ELR (cell line): ENCODE measurements around the gene STAT5B.
A peak's percentile ranks its signal among the peaks of the same experiment; 100 is the strongest.
"Not testable (repeated sequence)": the region's sequence is repeated elsewhere in the genome, so short reads cannot be mapped to it uniquely, and the experiment has no call there.

Experiments
- DNase-seq: peaks from one replicate; pipeline ENCODE4 v3.0.0-alpha.2; 2015; ENCODE audit warnings: low read depth

Gene STAT5B

DNA sequence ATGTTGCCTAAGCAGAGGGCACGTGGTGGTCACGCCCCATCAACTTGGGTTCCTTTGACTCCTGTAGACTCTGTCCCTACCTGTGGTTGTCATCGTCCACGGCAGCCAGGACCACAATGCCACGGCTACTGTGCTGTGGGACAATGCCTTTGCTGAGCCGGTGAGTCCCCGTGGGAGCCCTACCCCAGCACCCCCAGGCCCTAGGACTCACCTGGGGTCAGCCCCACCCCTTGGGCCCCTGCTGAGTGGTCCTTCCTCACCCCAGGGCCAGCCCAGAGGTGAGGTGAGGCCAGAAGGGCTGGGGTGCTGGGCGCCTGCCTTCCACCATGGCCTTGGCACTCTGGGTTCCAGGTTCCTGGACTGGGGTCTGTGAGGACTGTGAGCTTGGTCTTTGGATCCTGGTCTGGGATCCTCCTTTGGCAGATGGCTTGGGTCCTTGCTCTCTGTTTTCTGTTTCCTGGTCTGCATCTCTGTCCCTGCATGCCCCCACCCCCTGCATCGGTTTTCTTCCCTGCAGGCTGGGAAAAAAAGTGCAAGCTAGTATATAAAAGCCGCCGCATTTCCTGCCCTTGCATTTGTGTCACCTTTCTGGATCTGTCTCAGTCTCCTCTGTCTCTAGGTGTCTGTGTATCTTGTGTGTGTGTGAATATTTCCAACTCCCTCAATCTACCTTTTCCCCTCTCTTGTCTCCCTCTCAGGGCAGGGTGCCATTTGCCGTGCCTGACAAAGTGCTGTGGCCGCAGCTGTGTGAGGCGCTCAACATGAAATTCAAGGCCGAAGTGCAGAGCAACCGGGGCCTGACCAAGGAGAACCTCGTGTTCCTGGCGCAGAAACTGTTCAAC is 29.6 kb upstream of the STAT5B start:
- DNase-seq, result no peak

DNA sequence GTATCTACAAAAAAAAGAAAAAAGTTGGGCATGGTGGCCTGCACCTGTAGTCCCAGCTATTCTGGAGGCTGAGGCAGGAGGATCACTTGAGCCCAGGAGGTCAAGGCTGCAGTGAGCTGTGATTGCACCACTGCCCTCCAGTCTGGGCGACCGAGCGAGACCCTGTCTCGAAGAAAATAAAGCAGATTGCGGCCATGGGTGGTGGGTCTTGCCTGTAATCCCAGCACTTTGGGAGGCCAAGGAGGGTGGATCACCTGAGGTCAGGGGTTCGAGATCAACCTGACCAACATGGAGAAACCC is 28.8 kb upstream of the STAT5B start:
- DNase-seq, result not testable (repeated sequence)

DNA sequence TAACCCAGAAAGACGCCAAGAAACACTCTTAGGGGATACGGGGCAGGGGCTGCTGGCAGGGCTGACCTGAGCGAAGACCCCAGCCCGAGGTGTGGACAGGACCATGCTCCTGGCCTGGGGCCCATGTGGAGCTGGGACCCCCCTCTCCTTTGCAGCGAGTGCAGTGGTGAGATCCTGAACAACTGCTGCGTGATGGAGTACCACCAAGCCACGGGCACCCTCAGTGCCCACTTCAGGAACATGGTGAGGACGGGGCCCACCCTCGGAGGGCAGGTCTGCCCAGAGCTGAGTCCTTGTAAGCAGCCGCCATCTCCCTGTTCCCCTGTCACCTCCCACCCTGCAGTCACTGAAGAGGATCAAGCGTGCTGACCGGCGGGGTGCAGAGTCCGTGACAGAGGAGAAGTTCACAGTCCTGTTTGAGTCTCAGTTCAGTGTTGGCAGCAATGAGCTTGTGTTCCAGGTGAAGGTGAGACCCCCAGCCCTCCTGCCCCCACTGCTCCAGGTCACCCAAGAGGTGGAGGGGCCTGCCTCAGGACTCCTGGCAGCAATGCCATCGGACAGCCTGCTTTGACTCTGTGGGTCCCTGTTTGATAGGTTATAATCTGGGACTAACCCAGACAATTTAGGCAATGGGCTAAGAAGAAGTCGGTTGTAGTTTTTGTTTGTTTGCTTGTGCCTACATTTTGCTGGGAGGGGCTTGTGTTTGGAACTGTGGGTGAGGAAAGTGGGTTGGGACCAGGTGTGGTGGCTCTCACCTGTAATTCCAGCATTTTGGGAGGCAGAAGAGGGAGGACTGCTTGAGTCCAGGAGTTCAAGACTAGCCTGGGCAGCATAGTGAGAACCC is 28.2 kb upstream of the STAT5B start:
- DNase-seq, result no peak

DNA sequence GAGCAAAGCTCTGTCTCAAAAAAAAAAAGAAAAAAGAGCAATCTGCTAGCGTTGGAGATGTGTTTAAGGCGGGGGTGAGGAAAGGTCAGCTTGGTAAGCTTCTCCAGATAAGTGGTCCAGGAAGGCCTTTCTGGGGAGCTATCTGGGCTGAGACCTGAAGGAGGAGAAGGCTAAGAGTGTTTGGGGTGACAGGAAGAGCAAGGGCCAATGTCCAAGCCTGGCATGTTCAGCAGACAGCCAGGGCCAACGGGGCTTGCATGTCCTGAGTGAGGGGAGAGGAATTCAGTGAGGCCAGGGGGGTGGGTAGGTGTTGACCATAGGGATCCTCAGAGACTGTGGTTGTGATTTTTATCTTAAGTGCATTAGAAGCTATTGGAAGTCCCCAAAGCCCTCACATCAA is 27.5 kb upstream of the STAT5B start:
- no peak for DNase-seq

DNA sequence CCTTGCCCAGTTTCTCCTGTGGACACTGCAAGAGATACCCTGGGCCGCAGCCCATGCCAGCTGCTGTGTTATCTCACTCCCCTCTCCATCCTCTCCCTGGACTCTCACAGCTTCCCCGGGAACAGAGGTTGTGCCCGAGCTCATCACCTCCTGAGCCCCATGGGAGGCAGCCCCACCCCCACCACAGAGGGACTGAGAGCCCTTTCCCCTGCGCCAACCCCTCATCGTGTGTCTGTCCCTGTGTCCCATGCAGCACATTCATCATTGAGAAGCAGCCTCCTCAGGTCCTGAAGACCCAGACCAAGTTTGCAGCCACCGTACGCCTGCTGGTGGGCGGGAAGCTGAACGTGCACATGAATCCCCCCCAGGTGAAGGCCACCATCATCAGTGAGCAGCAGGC is 24.8 kb upstream of the STAT5B start:
- DNase-seq, result no peak

DNA sequence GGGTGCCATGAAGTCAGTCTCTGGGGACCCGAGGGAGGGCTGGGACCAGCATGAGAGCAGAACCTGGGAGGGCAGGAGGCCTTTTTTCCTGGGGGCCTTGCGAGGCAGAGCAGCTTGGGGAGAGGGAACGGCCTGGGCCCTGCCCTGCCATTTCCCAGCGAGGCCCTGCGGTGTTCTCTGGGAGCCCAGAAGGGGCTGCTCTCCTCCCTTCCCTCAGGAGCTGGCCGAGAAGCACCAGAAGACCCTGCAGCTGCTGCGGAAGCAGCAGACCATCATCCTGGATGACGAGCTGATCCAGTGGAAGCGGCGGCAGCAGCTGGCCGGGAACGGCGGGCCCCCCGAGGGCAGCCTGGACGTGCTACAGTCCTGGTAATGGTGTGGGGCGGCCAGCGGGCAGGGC is 23.7 kb upstream of the STAT5B start:
- not testable (repeated sequence) for DNase-seq

DNA sequence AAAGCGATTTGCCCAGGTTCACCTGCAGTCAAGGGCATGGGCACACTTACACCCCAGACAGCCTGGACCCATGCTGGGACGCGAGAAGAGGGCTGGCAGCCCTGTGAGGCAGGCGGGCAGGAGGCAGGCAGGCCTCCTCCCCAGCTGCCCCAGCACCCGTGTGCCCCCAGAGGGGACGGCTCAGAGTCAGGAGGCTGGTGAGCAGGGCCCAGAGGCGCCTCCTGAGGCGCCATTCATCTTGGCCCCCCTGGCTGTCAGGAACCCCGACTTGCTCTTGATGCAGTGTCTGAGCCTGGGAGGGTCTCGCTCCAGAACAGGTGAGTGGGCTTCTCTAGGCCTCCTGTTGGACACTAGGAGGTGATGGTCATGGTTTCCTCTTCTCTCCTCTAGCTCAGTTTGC is 23.2 kb upstream of the STAT5B start:
- not testable (repeated sequence) for DNase-seq

DNA sequence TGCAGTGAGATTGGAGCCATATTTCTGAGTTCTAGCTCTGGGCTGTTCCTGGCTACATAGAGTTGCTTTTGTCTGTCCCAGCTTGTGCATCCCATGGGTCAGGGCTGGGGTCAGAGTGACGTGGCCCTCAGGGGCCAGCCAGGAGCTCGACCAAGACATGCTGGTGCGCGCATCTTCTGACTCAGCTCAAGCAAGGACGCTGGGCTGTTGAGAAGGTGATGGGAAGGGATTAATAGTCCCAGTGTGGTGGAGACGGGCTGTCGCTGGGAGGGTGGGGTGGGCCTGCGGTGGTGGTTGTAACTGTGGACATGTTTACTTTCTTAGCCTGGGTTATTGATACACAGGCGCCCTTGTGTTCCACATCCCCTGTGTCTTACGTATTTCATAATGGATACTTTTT is 21.6 kb upstream of the STAT5B start:
- DNase-seq, result not testable (repeated sequence)

DNA sequence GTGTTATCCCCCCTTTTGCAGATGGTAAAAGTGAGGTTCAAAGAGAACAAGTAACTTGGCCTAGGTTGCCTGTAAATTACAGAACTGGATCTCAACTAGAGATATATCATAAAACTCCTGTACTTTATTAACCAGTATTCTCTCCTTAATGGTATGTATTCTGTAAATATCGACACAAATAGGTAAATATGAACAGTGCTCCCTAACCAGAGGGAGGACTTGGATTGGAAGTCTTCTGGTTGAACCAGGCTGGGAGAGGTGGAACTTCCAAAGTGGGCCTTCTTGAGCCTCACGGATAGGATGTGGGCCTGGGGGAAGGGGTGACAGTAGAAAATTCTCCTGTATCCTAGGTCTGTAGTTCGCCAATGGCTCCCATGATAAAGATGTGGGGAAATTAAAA is 19.8 kb upstream of the STAT5B start:
- no peak for DNase-seq

DNA sequence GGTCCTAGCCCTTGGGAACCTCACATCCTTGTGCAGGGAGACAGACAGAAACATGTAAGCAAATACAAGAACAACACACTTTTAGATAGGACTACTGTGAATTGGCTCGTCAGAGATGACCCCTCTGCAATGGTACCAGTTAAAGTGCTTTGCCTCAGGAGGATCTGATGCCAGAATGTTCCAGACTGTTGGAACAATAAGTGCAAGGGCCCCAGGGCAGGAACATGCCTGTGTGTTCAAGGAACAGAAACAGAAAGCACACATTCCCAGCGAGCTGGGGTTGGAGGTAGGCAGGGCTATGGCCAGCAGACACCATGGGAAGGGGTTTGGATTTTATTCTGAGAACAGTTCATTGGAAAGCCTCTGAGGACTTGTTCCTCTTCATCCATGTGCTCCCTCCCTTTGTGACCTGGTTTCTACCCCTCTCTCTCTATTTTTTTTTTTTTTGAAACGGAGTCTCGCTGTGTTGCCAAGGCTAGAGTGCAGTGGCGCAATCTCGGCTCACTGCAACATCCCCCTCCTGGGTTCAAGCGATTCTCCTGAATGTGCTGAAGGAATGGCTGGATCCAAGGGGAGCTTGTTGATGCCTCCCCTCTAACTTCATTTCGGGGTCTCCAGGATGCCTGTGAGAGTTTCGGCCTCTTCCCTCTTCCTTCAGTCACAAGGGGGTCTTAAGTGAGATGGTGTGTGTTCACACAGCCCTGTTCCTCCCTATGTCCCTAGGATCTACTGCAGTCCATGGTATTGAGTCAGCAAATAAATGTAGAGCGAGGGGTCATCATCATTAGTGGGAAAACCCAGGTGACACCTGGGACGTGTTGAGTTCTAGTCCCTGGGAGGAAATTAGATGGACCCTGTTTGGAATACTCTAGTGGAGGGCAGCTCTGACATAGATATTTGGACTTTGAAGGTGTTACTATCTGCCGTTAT is 18.5 kb upstream of the STAT5B start:
- no peak for DNase-seq

DNA sequence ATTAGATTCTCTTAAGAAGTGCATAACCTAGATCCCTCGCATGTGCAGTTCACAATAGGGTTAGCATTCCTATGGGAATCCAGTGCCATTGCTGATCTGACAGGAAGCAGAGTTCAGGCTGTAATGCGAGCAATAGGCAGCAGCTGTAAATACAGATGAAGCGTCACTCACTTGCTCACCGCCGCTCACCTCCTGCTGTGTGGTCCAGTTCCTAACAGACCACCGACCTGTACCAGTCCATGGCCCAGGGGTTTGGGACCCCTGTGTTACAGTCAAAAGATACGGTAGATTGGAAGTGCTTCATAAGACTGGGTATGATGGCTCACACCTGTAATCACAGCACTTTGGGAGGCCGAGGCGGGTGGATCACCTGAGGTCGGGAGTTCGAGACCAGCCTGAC is 14.9 kb upstream of the STAT5B start:
- no peak for DNase-seq

DNA sequence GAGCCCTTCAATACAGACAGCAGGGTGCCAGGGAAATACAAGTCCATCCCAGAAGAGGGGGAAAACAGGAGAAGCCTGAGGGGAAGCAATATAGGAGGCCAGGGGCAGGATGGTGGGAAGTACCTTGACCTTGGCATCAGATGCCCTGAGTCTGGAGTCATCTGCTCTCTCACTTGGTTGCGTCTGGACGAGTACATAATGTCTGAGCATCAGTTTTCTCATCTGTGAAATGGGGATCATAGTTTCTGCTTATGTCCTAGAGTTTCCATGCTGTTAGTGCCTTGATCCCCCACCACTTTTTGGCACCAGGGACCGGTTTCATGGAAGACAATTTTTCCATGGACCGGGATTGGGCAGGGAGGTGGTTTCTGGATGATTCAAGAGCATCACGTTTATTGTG is 14.4 kb upstream of the STAT5B start:
- DNase-seq, result no peak

DNA sequence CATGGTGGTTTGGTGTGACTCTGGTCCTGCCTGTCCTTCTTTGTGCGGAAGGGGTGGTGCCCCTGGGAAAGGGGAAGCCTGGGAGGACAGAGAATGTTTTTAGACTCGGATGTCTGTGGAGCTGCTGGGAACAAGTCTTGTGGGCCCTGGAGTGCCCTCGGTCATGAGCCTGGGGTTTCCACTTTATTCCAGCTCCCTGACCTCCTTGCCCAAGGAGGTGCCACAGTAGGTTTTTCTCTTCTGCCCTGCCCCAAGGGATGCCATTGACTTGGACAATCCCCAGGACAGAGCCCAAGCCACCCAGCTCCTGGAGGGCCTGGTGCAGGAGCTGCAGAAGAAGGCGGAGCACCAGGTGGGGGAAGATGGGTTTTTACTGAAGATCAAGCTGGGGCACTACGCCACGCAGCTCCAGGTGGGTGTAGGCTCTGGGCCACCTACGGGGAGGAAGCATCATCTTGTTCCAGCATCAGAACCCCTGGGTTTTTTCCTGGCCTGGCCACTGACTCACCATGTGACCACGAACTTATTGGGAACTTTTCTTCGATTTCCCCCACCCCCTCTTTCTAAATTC is 13.5 kb upstream of the STAT5B start:
- no peak for DNase-seq

DNA sequence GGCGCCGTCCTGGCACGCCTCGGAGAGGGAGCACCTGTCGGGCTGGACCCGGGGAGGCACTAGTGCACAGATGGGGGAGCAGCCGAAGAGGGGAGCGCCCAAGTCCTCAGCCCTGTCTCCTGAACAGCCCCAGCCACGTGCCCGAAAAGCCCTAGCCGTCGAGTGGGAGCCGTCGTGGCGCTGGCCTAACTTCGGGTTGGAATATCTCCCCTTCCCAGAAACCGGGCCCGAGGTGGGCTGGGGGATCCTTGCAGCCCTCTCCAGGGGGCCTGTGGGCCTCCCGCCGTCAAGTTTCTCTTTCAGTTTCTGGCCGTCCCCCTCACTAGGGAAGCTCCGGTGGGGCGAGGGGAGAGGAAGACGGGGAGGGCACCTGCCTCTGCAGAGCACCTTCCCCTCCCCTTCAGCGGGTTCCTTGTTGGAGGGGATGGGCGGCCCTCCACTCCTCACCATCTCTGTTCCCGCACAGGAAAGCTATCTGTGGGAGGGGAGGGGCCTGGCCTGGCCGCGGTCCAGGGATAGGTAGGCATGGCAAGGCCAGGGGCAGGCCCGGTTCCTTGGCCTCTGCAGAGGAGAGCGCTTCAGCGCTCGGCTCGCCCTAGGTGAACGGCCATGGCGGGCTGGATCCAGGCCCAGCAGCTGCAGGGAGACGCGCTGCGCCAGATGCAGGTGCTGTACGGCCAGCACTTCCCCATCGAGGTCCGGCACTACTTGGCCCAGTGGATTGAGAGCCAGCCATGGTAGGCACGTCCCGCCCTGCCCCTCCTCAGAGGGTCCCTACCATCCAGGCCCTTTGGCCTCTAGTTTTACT is 12.8 kb upstream of the STAT5B start:
- DNase-seq, result no peak

DNA sequence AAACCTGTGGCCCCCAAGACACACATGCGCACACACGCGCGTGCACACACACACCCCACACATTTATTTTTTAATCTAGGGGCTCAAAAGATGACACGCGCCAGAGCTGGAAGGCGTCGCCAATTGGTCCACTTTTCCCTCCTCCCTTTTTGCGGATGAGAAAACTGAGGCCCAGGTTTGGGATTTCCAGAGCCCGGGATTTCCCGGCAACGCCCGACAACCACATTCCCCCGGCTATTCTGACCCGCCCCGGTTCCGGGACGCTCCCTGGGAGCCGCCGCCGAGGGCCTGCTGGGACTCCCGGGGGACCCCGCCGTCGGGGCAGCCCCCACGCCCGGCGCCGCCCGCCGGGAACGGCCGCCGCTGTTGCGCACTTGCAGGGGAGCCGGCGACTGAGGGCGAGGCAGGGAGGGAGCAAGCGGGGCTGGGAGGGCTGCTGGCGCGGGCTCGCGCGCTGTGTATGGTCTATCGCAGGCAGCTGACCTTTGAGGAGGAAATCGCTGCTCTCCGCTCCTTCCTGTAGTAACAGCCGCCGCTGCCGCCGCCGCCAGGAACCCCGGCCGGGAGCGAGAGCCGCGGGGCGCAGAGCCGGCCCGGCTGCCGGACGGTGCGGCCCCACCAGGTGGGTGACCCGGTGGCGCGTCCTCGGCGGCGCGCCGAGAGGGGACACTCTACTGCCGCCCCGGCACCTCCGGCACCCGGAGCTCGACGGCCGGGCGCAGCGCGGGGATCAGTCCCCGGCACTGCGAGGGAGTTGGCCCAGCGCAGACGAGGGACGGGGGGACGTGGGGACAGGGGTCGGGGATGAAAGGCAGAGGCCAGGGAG is 12.0 kb upstream of the STAT5B start, which contains the start of gene STAT5A:
TSS of gene STAT5A (plus strand) at position 522 of the 826 bp plus-strand sequence. CDS start 914 bp downstream, outside the sequence.
- peak; percentile 81 for DNase-seq

DNA sequence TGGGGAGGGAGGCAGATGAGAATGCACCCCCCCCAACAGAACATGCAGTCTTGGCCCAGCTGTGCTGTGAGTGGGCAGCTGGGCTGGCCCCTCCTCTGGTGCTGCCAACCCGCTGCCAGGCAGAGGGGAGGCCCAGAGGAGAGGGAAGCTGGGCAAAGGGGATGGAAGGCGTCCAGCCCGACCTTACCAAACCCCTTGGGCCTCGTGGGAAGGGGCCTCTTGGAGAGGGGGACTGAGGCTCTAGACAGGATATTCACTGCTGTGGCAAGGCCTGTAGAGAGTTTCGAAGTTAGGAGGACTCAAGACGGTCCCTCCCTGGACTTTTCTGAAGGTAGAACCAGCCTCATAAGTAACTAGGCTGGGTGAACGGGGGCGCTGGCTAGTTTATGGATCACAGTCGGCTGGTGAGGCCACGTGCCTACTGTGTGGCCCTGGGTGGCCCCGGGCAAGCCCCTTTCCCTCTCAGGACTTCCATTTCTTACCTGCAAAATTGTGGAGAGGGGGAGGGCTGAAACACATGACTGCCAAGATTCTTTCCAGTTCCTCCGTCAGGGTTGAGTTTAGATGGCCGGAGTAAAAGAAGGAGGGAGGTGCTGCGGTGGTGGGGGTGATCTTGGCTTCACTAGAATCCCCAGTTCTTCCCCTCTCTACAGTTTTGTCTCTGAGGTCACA is 11.2 kb upstream of the STAT5B start:
- DNase-seq, result no peak

DNA sequence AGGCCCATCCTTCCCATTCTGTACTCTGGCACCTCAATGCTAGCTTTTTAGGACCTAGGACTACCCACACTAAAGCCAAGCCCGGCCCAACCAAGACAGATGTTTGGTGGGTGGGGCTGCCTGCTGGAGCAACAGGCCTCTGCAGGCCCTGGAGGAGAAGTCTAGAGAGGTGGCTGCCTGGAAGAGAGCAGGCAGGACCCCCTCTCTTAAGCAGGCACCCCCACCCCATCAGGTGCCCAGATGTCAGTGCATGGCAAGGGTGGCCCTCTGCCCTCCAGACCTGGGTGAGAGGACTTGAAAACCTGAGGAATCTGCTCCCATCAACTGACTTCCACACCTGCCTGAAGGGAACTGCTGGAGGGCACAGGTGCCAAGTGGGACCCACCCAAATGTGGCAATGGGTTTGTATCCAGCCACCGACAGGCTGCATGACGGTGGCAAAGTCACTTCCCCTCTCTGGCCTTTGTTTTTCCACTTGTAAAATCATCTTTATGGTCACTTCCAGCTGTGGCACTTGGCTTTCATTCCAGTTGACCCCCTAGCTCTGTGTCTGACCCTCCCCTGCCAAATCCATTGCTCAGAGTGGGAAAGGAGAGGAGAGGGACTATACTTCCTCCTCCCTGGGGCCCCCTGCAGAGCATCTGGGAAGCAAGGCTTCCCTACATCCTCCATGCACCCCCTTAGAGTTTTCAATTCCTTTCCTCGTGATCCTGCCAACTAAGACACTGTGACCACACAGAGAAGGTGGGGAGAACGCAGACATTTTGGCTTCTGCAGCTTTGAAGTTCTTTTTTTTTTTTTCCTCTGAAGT is 10.4 kb upstream of the STAT5B start:
- DNase-seq, result no peak

DNA sequence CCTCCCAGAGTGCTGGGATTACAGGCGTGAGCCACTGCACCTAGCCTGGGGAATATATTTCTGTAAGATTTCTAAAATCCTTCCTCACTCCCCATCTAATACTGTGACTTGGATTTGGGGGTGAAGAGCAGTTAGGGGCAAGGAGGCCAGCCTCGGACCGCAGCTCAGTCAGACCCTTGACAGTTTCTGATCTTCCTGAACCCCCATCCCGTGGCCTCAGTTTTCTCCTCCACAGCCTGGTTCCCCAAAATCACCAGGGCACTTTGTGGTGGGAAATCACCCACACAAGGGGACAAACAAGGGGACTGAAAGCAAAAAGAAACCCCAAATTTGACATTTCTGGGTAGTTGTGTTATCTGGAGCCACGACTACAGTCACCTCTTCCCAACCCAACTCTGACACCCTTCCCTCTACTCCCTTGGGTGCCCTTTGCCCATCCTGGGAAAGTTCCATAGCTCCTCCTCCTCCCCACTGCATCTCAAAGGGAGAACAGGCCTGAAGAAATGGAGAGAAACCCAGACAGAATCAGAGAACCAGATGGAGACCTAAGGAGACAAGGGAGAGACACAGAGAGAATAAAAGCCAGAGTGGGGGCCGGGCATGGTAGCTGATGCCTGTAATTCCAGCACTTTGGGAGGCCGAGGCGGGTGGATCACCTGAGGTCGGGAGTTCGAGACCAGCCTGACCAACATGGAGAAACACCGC is 9.3 kb upstream of the STAT5B start:
- no peak for DNase-seq
